Measurements from ENCODE around the gene GJB2. TPM values are rescaled to one million over a fixed set of nuclear protein-coding genes. Genes with fewer than 3 reads are reported as not detected.

Gene GJB2
- total and polyA plus RNA-seq, 2 experiments from 2014 or later = not detected

DNA sequence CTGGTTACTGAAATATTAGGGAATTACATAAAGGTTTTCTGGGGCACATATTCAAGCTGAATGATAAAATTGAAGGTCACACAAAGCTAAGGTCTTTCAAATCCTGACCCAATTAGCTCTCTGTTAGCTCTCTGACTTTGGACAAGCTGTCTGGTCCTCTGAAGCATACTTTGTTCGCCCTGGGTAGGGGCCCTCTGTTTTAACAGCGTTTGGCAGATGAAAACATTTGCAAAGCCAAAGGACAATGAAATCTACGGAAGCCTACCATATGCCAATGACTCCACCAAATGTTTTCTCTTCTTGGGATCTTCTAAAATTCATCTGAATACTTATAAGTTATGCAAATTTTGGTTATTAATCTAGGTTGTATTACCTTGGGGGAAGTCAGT lies 17.3 kb downstream of the GJB2 start:
- H3K4me2 ChIP-seq = no peak overlapping the region

More for the DNA sequence above, 17.3 kb downstream of the GJB2 start:
- Histone ChIP-seq H3K27ac (ENCODE audit: low read depth) (no peak overlapping the region), H3K4me3 (no peak overlapping the region), H3K27me3 (ENCODE audit: insufficient read depth) (peaks cover 37% of the 10 kb centered on the region), H3K9me2 (ENCODE audit: insufficient read depth) (no peaks in the 10 kb centered on the region), H3K36me3 (ENCODE audit: insufficient read depth) (no peaks in the 10 kb centered on the region), H3K4me1 (ENCODE audit: insufficient read depth) (no peaks in the 10 kb centered on the region), H2AFZ (no peak overlapping the region), H4K20me1 (replicated peaks; ENCODE audit: insufficient read depth) (no peaks in the 10 kb centered on the region), H3F3A (replicated peaks; ENCODE audit: low read depth) (no peaks in the 10 kb centered on the region), H3K79me2 (replicated peaks; ENCODE audit: insufficient read depth) (no peaks in the 10 kb centered on the region)
- Mint-ChIP-seq H3K4me1 (peaks cover 8% of the 10 kb centered on the region), H3K27me3 (ENCODE audit: insufficient read depth, low read depth, poor library complexity) (peaks cover 15% of the 10 kb centered on the region), H3K27ac (no peak overlapping the region), H3K9me3 (no peaks in the 10 kb centered on the region; the same call in 2 of the 3 replicates), H3K4me3 (no peak overlapping the region), H3K36me3 (ENCODE audit: low read depth) (no peaks in the 10 kb centered on the region)
- DNase-seq (ENCODE audit: low spot score) (no peak), ATAC-seq (no peak)
- TF ChIP-seq POLR2AphosphoS5 (IDR thresholded peaks at IDR 0.05; ENCODE audit: low read depth) (no peak), STAT1 (IDR thresholded peaks at IDR 0.05; ENCODE audit: unreplicated experiment) (no peak), EZH2phosphoT487 (IDR thresholded peaks at IDR 0.05; ENCODE audit: unreplicated experiment) (no peak), ETS1 (IDR thresholded peaks at IDR 0.05) (no peak), EZH2 (IDR thresholded peaks at IDR 0.05; ENCODE audit: low read depth, unreplicated experiment) (no peak), ZNF331 (CRISPR knock-in tag; IDR thresholded peaks at IDR 0.05; ENCODE audit: low read depth) (no peak), ZNF114 (CRISPR knock-in tag; IDR thresholded peaks at IDR 0.05) (no peak), NANOG (IDR thresholded peaks at IDR 0.05; ENCODE audit: borderline replicate concordance) (no peak), JUNB (IDR thresholded peaks at IDR 0.05; ENCODE audit: unreplicated experiment) (no peak), REST (IDR thresholded peaks at IDR 0.05; ENCODE audit: unreplicated experiment) (no peak), CREB1 (CRISPR knock-in tag; IDR thresholded peaks at IDR 0.05; ENCODE audit: low read depth) (no peak)
- TF ChIP-seq, protein P1, sequence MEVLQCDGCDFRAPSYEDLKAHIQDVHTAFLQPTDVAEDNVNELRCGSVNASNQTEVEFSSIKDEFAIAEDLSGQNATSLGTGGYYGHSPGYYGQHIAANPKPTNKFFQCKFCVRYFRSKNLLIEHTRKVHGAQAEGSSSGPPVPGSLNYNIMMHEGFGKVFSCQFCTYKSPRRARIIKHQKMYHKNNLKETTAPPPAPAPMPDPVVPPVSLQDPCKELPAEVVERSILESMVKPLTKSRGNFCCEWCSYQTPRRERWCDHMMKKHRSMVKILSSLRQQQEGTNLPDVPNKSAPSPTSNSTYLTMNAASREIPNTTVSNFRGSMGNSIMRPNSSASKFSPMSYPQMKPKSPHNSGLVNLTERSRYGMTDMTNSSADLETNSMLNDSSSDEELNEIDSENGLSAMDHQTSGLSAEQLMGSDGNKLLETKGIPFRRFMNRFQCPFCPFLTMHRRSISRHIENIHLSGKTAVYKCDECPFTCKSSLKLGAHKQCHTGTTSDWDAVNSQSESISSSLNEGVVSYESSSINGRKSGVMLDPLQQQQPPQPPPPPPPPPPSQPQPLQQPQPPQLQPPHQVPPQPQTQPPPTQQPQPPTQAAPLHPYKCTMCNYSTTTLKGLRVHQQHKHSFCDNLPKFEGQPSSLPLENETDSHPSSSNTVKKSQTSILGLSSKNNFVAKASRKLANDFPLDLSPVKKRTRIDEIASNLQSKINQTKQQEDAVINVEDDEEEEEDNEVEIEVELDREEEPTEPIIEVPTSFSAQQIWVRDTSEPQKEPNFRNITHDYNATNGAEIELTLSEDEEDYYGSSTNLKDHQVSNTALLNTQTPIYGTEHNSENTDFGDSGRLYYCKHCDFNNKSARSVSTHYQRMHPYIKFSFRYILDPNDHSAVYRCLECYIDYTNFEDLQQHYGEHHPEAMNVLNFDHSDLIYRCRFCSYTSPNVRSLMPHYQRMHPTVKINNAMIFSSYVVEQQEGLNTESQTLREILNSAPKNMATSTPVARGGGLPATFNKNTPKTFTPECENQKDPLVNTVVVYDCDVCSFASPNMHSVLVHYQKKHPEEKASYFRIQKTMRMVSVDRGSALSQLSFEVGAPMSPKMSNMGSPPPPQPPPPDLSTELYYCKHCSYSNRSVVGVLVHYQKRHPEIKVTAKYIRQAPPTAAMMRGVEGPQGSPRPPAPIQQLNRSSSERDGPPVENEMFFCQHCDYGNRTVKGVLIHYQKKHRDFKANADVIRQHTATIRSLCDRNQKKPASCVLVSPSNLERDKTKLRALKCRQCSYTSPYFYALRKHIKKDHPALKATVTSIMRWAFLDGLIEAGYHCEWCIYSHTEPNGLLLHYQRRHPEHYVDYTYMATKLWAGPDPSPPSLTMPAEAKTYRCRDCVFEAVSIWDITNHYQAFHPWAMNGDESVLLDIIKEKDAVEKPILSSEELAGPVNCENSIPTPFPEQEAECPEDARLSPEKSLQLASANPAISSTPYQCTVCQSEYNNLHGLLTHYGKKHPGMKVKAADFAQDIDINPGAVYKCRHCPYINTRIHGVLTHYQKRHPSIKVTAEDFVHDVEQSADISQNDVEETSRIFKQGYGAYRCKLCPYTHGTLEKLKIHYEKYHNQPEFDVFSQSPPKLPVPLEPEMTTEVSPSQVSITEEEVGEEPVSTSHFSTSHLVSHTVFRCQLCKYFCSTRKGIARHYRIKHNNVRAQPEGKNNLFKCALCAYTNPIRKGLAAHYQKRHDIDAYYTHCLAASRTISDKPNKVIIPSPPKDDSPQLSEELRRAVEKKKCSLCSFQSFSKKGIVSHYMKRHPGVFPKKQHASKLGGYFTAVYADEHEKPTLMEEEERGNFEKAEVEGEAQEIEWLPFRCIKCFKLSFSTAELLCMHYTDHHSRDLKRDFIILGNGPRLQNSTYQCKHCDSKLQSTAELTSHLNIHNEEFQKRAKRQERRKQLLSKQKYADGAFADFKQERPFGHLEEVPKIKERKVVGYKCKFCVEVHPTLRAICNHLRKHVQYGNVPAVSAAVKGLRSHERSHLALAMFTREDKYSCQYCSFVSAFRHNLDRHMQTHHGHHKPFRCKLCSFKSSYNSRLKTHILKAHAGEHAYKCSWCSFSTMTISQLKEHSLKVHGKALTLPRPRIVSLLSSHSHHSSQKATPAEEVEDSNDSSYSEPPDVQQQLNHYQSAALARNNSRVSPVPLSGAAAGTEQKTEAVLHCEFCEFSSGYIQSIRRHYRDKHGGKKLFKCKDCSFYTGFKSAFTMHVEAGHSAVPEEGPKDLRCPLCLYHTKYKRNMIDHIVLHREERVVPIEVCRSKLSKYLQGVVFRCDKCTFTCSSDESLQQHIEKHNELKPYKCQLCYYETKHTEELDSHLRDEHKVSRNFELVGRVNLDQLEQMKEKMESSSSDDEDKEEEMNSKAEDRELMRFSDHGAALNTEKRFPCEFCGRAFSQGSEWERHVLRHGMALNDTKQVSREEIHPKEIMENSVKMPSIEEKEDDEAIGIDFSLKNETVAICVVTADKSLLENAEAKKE (CRISPR knock-in tag; IDR thresholded peaks at IDR 0.05) = no peak
- TF ChIP-seq, protein P2, sequence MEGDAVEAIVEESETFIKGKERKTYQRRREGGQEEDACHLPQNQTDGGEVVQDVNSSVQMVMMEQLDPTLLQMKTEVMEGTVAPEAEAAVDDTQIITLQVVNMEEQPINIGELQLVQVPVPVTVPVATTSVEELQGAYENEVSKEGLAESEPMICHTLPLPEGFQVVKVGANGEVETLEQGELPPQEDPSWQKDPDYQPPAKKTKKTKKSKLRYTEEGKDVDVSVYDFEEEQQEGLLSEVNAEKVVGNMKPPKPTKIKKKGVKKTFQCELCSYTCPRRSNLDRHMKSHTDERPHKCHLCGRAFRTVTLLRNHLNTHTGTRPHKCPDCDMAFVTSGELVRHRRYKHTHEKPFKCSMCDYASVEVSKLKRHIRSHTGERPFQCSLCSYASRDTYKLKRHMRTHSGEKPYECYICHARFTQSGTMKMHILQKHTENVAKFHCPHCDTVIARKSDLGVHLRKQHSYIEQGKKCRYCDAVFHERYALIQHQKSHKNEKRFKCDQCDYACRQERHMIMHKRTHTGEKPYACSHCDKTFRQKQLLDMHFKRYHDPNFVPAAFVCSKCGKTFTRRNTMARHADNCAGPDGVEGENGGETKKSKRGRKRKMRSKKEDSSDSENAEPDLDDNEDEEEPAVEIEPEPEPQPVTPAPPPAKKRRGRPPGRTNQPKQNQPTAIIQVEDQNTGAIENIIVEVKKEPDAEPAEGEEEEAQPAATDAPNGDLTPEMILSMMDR (conservative IDR thresholded peaks at IDR 0.05; ENCODE audit: low read depth in 2 of 2) = no peak
